Stomach (tissue), 4 donors: ENCODE results near the gene ZNF792.

Source experiments
- EP300 ChIP-seq: sonication (generic); formaldehyde crosslinking; IDR thresholded peaks from one replicate; pipeline ENCODE4 v1.6.1; 2017; ENCODE audit warnings: antibody characterized with exemption
- POLR2A ChIP-seq, 4 donors: fragments of 450-650 bp; IDR thresholded peaks; one replicate each; pipeline ENCODE4 v1.6.1; 2016; ENCODE audit warnings: antibody characterized with exemption in 4 of 4, control low read depth in 2 of 4, mild to moderate bottlenecking in 1 of 4, moderate library complexity in 1 of 4
- TF ChIP-seq, protein P1 (sequence below), 7 experiments: fragments of 450-650 bp in 4 of 7; fragments of 200-600 bp in 3 of 7; sonication (generic) in 3 of 7; IDR thresholded peaks; one replicate each; pipeline ENCODE4 v1.5.1; 2016 to 2019; ENCODE audit warnings: antibody characterized with exemption in 7 of 7, control low read depth in 2 of 7, mild to moderate bottlenecking in 1 of 7

DNA sequence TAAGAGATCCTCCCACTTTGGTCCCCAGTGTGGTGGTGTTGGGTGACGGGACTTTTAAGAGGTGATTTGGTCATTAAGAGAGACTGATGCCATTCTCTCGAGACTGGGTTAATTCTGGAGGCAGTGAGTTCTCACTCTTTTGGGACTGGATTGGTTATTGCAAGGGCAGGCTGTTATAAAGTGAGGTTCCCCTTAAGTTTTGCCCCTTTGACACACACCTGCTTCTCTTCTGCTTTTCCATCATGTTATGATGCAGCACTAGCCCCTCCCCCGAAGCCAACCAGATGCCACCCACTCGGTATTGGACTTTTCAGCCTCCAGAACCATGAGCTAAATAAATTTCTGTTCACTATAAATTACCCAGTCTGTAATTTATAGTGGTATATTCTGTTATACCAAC is 19.8 kb upstream of the ZNF792 start:
- TF ChIP-seq, protein P1, sequence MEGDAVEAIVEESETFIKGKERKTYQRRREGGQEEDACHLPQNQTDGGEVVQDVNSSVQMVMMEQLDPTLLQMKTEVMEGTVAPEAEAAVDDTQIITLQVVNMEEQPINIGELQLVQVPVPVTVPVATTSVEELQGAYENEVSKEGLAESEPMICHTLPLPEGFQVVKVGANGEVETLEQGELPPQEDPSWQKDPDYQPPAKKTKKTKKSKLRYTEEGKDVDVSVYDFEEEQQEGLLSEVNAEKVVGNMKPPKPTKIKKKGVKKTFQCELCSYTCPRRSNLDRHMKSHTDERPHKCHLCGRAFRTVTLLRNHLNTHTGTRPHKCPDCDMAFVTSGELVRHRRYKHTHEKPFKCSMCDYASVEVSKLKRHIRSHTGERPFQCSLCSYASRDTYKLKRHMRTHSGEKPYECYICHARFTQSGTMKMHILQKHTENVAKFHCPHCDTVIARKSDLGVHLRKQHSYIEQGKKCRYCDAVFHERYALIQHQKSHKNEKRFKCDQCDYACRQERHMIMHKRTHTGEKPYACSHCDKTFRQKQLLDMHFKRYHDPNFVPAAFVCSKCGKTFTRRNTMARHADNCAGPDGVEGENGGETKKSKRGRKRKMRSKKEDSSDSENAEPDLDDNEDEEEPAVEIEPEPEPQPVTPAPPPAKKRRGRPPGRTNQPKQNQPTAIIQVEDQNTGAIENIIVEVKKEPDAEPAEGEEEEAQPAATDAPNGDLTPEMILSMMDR (IDR thresholded peaks at IDR 0.05): no peak
- TF ChIP-seq POLR2A (IDR thresholded peaks at IDR 0.05) (no peak), EP300 (no peak)
